Activated CD8-positive, alpha-beta memory T cell treated with anti-CD3 and anti-CD28 coated beads for 36 hours (primary cell): Measurements from ENCODE around the gene GUK1. TPM values are rescaled to one million over a fixed set of nuclear protein-coding genes. Genes with fewer than 3 reads are reported as not detected.

Experiments used
- total RNA-seq, 2 experiments: library from RNA; stranded (reverse); gene quantifications; one replicate each; pipeline ENCODE4 v1.2.3, GENCODE V29; 2021

The GUK1 gene
- total RNA-seq, 2 experiments from 2014 or later: 264 to 267 TPM

Other genes starting within 250 kb of the GUK1 start
- not detected for gene WNT9A, start 192.3 kb upstream of the GUK1 start, total RNA-seq
- gene WNT3A, start 133.3 kb upstream of the GUK1 start, total RNA-seq: not detected
- gene ARF1, start 57.6 kb upstream of the GUK1 start, total RNA-seq: 100 to 1,000 TPM; 373 to 392 TPM
- 10 to 100 TPM; 25.7 to 27.6 TPM for gene C1orf35, start 37.0 kb upstream of the GUK1 start, total RNA-seq
- gene MRPL55, start 31.0 kb upstream of the GUK1 start, total RNA-seq: 10 to 100 TPM; 69.7 to 75.8 TPM
- gene GJC2, start 9.7 kb downstream of the GUK1 start, total RNA-seq: under 1 TPM; 0.67 to 0.74 TPM
- 10 to 100 TPM; 12.6 to 16.3 TPM for gene IBA57, start 25.5 kb downstream of the GUK1 start, total RNA-seq
- gene OBSCN, start 67.8 kb downstream of the GUK1 start, total RNA-seq: 10 to 100 TPM in 1 of 2 experiments, 1 to 10 TPM in 1; 8.3 to 10.1 TPM